ENCODE measurements around the gene WDFY2.
"Not testable (repeated sequence)": the region's sequence is repeated elsewhere in the genome, so short reads cannot be mapped to it uniquely, and the experiment has no call there.

WDFY2 gene

DNA sequence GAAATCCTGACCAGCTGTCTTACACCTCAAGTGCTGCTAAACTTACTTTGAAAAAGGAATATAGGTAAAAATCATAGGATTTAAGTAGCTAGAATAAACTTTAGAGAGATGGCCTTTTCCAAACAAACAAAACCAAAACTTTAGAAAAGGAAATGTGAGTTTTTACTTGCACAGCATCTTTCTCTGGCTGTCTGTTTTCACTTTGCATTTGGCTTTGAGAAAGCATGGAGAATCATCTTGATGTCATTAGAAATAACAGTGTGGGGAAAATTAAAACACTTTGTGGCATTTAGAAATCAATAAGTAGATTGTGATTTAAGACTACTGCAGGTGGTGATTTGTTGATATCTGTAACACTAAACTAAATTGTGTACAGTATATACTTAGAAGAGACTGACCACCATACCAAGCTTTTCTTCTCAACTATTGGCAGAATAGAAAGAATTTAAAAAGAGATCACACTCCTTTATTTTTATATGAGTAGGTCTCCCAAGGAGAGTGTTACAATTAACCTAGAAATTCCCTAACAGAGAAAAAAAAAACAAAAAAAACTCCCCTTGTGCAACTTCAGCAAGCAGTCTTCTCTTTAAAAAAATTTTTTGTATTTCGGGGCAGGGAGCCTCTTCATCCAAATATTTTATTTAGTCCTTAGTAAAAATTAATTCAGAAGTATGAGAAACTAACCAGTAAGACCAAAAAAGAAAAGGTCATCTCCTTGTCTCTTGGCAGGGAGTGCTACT, 6.1 kb downstream of the WDFY2 start:
- in situ Hi-C loops (cut with MboI; ENCODE audit: low sequenced_read_pairs, unreplicated experiment), result no loop called here
- TF ChIP-seq, protein P1, sequence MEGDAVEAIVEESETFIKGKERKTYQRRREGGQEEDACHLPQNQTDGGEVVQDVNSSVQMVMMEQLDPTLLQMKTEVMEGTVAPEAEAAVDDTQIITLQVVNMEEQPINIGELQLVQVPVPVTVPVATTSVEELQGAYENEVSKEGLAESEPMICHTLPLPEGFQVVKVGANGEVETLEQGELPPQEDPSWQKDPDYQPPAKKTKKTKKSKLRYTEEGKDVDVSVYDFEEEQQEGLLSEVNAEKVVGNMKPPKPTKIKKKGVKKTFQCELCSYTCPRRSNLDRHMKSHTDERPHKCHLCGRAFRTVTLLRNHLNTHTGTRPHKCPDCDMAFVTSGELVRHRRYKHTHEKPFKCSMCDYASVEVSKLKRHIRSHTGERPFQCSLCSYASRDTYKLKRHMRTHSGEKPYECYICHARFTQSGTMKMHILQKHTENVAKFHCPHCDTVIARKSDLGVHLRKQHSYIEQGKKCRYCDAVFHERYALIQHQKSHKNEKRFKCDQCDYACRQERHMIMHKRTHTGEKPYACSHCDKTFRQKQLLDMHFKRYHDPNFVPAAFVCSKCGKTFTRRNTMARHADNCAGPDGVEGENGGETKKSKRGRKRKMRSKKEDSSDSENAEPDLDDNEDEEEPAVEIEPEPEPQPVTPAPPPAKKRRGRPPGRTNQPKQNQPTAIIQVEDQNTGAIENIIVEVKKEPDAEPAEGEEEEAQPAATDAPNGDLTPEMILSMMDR (IDR thresholded peaks at IDR 0.05; ENCODE audit: borderline replicate concordance, control extremely low read depth, extremely low read depth, insufficient read depth, missing control alignments), result no peak
- no peak for DNase-seq (ENCODE audit: low spot score)

DNA sequence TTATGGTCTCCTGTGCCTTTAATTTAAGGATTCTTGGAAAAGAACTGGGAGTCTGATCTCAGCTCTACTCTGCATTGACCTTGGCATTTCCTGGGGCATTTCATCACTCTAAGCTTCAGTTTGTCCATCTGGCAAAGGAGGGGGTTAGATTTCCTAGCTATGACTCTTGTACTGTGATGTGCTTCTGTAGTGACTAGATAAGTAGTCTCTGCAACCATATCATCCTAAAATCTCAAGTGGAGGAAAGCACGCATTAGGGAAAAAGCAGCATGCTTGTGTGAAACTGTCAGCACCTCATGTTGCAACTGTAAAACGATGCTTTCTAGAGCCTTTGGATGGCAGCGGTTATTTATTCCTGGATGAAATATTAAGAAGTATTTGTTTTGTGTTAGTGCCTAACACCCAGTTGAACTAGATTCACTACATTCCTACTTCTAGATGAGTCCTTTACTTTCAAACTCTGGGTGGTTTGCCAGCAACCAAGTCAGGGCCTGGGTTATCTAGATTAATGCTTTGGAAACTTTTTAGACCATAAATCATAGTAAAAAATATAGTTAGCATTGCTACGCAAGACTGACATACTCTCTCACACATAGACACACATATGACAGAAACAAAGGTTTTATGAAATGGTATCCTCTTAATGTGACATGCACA, 6.8 kb downstream of the WDFY2 start:
- in situ Hi-C loops (cut with MboI; ENCODE audit: low sequenced_read_pairs, unreplicated experiment), result no loop called here
- DNase-seq (ENCODE audit: low spot score), result no peak
- TF ChIP-seq, protein P1 (IDR thresholded peaks at IDR 0.05; ENCODE audit: borderline replicate concordance, control extremely low read depth, extremely low read depth, insufficient read depth, missing control alignments), result no peak

DNA sequence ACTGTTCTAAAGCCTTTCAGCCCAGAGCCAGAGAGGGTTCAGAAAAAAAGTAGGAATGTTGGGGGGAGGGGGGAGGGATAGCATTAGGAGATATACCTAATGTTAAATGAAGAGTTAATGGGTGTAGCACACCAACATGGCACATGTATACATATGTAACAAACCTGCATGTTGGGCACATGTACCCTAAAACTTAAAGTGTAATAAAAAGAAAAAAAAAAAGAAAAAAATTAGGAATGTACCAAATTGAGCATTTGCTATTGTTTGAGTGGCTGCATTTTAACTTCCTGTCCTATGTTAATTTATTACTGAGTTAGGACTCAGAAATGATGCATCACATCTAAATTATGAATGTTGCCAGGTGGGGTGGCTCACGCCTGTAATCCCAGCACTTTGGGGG, 7.7 kb downstream of the WDFY2 start:
- in situ Hi-C loops (cut with MboI; ENCODE audit: low sequenced_read_pairs, unreplicated experiment); DNase-seq (ENCODE audit: low spot score): not testable (repeated sequence)

DNA sequence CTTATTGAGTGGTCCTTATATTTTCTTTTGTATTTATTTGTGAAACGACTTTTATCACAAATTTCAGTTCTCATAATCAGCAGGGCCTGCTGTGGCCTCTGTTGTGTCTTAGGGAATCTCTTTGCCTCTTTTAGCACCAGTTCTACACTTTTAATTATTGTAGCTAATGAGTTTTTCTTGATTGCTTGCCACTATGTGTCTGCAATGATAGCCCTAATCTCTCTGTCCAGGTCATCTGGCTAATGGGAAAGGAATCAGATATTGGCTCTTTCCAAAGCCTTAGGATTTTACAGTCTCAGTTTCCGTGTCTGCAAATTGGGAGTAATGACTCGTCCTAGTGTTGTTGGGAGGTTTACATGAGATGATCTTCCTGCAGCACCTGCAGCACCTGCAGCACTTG, 10.2 kb downstream of the WDFY2 start:
- no peak for DNase-seq (ENCODE audit: low spot score)
- TF ChIP-seq, protein P1 (IDR thresholded peaks at IDR 0.05; ENCODE audit: borderline replicate concordance, control extremely low read depth, extremely low read depth, insufficient read depth, missing control alignments), result no peak
- in situ Hi-C loops (cut with MboI; ENCODE audit: low sequenced_read_pairs, unreplicated experiment), result no loop called here

DNA sequence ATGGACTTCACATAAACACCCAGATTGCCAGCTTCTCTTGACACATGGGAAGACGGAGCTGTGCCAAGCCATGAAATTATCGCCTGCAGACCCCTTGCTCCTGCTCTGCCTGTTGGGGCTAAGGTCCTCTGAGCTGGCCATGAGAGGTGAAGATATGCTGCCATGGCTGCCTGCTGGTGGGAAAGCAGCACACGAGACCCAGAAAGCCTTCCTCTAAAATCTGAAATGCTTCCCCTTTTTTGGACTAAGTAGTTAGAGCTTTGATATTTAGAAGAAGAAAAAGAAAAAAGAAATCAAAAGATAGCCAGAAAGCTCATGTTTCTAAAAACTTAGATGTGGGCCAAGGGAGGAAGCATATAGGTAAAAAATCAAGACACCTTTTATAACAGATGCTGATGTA, 11.2 kb downstream of the WDFY2 start:
- DNase-seq (ENCODE audit: low spot score), result no peak
- TF ChIP-seq, protein P1 (IDR thresholded peaks at IDR 0.05; ENCODE audit: borderline replicate concordance, control extremely low read depth, extremely low read depth, insufficient read depth, missing control alignments), result no peak
- in situ Hi-C loops (cut with MboI; ENCODE audit: low sequenced_read_pairs, unreplicated experiment), result no loop called here

DNA sequence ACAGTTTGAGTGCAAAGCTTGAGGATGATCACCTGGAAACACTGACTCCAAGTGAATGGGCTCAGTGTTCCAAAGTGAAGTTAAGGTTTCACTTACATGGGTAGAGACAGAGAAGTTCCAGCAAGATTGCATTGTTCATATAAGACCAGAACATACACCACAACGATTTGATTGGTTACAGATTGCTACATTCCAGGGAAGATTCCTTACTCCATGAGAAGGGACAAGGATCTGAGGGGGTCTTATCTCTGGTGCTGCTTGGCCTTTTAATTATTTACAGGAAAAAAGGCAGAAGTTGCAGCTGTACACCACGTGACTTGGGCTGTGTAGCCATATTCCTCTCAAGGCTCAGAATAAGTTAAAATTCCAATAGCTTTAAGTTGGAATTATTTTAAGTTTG, 12.3 kb downstream of the WDFY2 start:
- DNase-seq (ENCODE audit: low spot score), result no peak
- TF ChIP-seq, protein P1 (IDR thresholded peaks at IDR 0.05; ENCODE audit: borderline replicate concordance, control extremely low read depth, extremely low read depth, insufficient read depth, missing control alignments), result no peak
- in situ Hi-C loops (cut with MboI; ENCODE audit: low sequenced_read_pairs, unreplicated experiment), result no loop called here

DNA sequence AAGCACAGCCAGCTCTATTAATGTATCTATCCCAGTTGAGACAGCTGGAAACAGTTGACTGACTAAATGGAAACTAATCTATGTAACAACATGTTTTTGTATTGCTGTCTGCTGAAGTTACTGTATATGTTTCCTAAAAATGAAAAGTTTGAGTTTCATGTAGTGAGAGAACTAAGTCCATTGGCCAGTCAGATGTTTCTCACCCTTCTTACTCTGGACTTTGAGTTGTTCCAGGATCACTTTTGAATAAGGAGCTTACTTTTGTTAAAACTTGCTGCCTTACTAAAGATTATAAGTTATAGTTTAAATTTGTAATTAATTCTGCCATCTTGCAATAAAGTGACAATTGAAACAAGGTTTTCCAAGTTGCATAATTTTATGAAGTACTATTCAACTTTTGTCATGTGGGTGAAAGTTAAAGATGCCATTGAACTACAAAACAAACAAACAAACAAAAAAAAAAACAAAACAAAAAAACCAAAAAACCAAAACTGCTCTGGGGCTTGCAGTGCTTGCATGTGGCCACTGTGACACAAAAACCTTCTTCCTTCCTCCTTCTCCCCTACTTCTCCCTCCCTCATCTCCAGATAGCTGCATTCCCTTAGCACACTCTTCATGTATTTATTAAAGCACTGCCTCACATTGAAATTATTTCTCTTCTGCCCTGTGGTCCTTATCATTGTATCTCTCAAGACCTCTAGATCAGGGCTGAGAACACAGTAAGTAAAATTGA, 15.3 kb downstream of the WDFY2 start:
- no peak for DNase-seq (ENCODE audit: low spot score)
- in situ Hi-C loops (cut with MboI; ENCODE audit: low sequenced_read_pairs, unreplicated experiment), result no loop called here
- TF ChIP-seq, protein P1 (IDR thresholded peaks at IDR 0.05; ENCODE audit: borderline replicate concordance, control extremely low read depth, extremely low read depth, insufficient read depth, missing control alignments), result no peak

Data from GM13976 (cell line).